Gastrocnemius medialis (tissue), 4 donors: Measurements from ENCODE around the gene EMC10. TPM values are rescaled to one million over a fixed set of nuclear protein-coding genes. Genes with fewer than 3 reads are reported as not detected.

Experiments used
- ATAC-seq, 2 donors: fragments of 150-250 bp; one replicate each; pipeline ENCODE4 v1.9.1; 2016
- DNase-seq, 2 donors: peaks; one replicate each; pipeline ENCODE4 v3.0.0-alpha.2; 2019
- H3K27ac ChIP-seq, 4 donors: fragments of 200-600 bp; sonication (generic); 1 replicate in 1 of 4; 2 replicates in 3 of 4; pipeline ENCODE4 v1.5.1; 2016 to 2018; ENCODE audit warnings: mild to moderate bottlenecking in 2 of 4, moderate library complexity in 1 of 4
- H3K27me3 ChIP-seq, 3 donors: fragments of 200-600 bp; sonication (generic) in 2 of 3; 1 replicate in 1 of 3; 2 replicates in 2 of 3; pipeline versions ENCODE4 v1.5.1 to v1.6.0; 2016 to 2019; ENCODE audit warnings: mild to moderate bottlenecking in 1 of 3, moderate library complexity in 1 of 3
- H3K36me3 ChIP-seq, 2 donors: fragments of 200-600 bp; sonication (generic) in 1 of 2; one replicate each; pipeline ENCODE4 v1.5.1; 2017 to 2018
- H3K4me1 ChIP-seq, 2 donors: fragments of 200-600 bp; sonication (generic) in 1 of 2; one replicate each; pipeline ENCODE4 v1.5.1; 2016 to 2017; ENCODE audit warnings: mild to moderate bottlenecking in 2 of 2
- H3K4me3 ChIP-seq, 4 donors: fragments of 200-600 bp; sonication (generic) in 3 of 4; 1 replicate in 1 of 4; 2 replicates in 3 of 4; pipeline ENCODE4 v1.5.1; 2016 to 2019; ENCODE audit warnings: mild to moderate bottlenecking in 2 of 4
- H3K9me3 ChIP-seq, 3 donors: fragments of 200-600 bp; sonication (generic) in 2 of 3; 1 replicate in 1 of 3; 2 replicates in 2 of 3; pipeline ENCODE4 v1.5.1; 2016 to 2019
- CTCF ChIP-seq, 5 experiments: fragments of 450-650 bp in 3 of 5; fragments of 200-600 bp in 2 of 5; sonication (generic) in 2 of 5; IDR thresholded peaks in 4 of 5; conservative IDR thresholded peaks in 1 of 5; 1 replicate in 4 of 5; 2 replicates in 1 of 5; pipeline ENCODE4 v1.5.1; 2016 to 2019; ENCODE audit warnings: antibody characterized with exemption in 5 of 5, mild to moderate bottlenecking in 3 of 5, moderate library complexity in 3 of 5
- POLR2A ChIP-seq, 2 donors: fragments of 450-650 bp; IDR thresholded peaks; one replicate each; pipeline ENCODE4 v1.6.1; 2017; ENCODE audit warnings: antibody characterized with exemption in 2 of 2, mild to moderate bottlenecking in 2 of 2, moderate library complexity in 2 of 2
- in situ Hi-C, 4 donors: fragments of 200-750 bp; cut with MboI; loops; one replicate each; pipeline versions ENCODE4 v1.15.0 to v1.8.0; 2017; ENCODE audit warnings: low sequenced_read_pairs in 4 of 4
- intact Hi-C: fragments of 100-400 bp; cut with DNase I; formaldehyde crosslinking; loops from one replicate; pipeline ENCODE4 v1.15.1; 2023; ENCODE audit warnings: low total_unique reads
- total RNA-seq, 4 donors: library from RNA; depleted of rRNA; stranded (reverse); fragments of >200 nt; gene quantifications; one replicate each; pipeline versions ENCODE4 v1.1.0 to v1.2.3, GENCODE V29; 2016

The EMC10 gene
- total RNA-seq, 4 donors from 2014 or later: 29.2 to 67.4 (median 45.4) TPM

- H3K36me3 ChIP-seq: no peaks in the 10 kb centered on the region
- TF ChIP-seq CTCF (IDR thresholded peaks at IDR 0.05 in 4 of 5, conservative IDR thresholded peaks at IDR 0.05 in 1 of 5) (peak in 3 of 5 experiments; percentile 56 to 60 (median 57)), POLR2A (IDR thresholded peaks at IDR 0.05) (no peak)
- DNase-seq (no peak), ATAC-seq (no peak)
- H3K4me3 ChIP-seq: peak overlapping the region; percentile 59 to 71 (median 63)
- peaks cover 14 to 16% of the 10 kb centered on the region in 2 donors for H3K4me1 ChIP-seq
- intact Hi-C loops: no loop called here
- H3K9me3 ChIP-seq: no peaks in the 10 kb centered on the region
- peak overlapping the region; percentile 97 to 100 (median 97) for H3K27ac ChIP-seq
- H3K27me3 ChIP-seq: no peaks in the 10 kb centered on the region
- in situ Hi-C loops: no loop called here
Observed at GRCh38 chr19:50498219-50499056, 22.1 kb downstream of the EMC10 start.

GRCh38 chr19:50500060-50500752 lies 23.9 kb downstream of the EMC10 start:
- in situ Hi-C loops (no loop called here), intact Hi-C loops (no loop called here)
- ATAC-seq: peak; percentile 67 to 76
- TF ChIP-seq POLR2A (IDR thresholded peaks at IDR 0.05) (peak; percentile 93), CTCF (IDR thresholded peaks at IDR 0.05 in 4 of 5, conservative IDR thresholded peaks at IDR 0.05 in 1 of 5) (peak in 3 of 5 experiments; percentile 21 to 71 (median 69))
- Histone ChIP-seq H3K27me3 (no peaks in the 10 kb centered on the region), H3K4me1 (peaks cover 14 to 16% of the 10 kb centered on the region in 2 donors), H3K27ac (peak overlapping the region; percentile 97 to 100 (median 97)), H3K4me3 (peak overlapping the region; percentile 59 to 71 (median 63)), H3K9me3 (no peaks in the 10 kb centered on the region), H3K36me3 (no peaks in the 10 kb centered on the region)
- peak; percentile 84 to 94 for DNase-seq

- in situ Hi-C loops (no loop called here), intact Hi-C loops (no loop called here)
- peaks cover 0 to 2% of the 10 kb centered on the region in 2 donors for H3K36me3 ChIP-seq
- ATAC-seq (peak; percentile 38 to 58), DNase-seq (peak in 1 of 2 donors; percentile 94)
- H3K27ac ChIP-seq: peak overlapping the region; percentile 97 to 100 (median 97)
- H3K4me1 ChIP-seq: peaks cover 14 to 16% of the 10 kb centered on the region in 2 donors
- peak overlapping the region; percentile 59 to 71 (median 63) for H3K4me3 ChIP-seq
- no peak for TF ChIP-seq CTCF (IDR thresholded peaks at IDR 0.05 in 4 of 5, conservative IDR thresholded peaks at IDR 0.05 in 1 of 5)
- TF ChIP-seq POLR2A (IDR thresholded peaks at IDR 0.05): peak; percentile 76 to 78
- no peaks in the 10 kb centered on the region for H3K9me3 ChIP-seq
- H3K27me3 ChIP-seq: no peaks in the 10 kb centered on the region
Observed at GRCh38 chr19:50500753-50501151, 24.4 kb downstream of the EMC10 start.

GRCh38 chr19:50501186-50501567 lies 24.9 kb downstream of the EMC10 start:
- Histone ChIP-seq H3K9me3 (no peaks in the 10 kb centered on the region), H3K36me3 (peaks cover 0 to 7% of the 10 kb centered on the region in 2 donors), H3K27ac (peak overlapping the region; percentile 97 to 100 (median 97)), H3K4me1 (peaks cover 14 to 16% of the 10 kb centered on the region in 2 donors), H3K4me3 (peak overlapping the region; percentile 59 to 71 (median 63)), H3K27me3 (no peaks in the 10 kb centered on the region)
- TF ChIP-seq POLR2A (IDR thresholded peaks at IDR 0.05): no peak
- no peak for TF ChIP-seq CTCF (IDR thresholded peaks at IDR 0.05 in 4 of 5, conservative IDR thresholded peaks at IDR 0.05 in 1 of 5)
- intact Hi-C loops (no loop called here), in situ Hi-C loops (no loop called here)
- peak; percentile 30 to 34 for ATAC-seq
- peak in 1 of 2 donors; percentile 71 for DNase-seq
